Spinal cord (tissue), 10 donors: ENCODE results near the gene PNRC2. TPM values are rescaled to one million over a fixed set of nuclear protein-coding genes. Genes with fewer than 3 reads are reported as not detected.
A peak's percentile ranks its signal among the peaks of the same experiment; 100 is the strongest.

Experiments
- DNase-seq, 6 donors: peaks; one replicate each; pipeline versions ENCODE4 v3.0.0 to v3.0.0-alpha.2; 2013 to 2015; ENCODE audit warnings: low spot score in 6 of 6, low read depth in 4 of 6
- H3K27ac ChIP-seq: one replicate; pipeline ENCODE4 v1.5.1; 2013; ENCODE audit warnings: low read depth, low read length, control low read depth
- H3K27me3 ChIP-seq: one replicate; pipeline ENCODE4 v1.6.1; 2013; ENCODE audit warnings: low read length; ENCODE audit not compliant: control insufficient read depth, insufficient read depth
- H3K36me3 ChIP-seq: one replicate; pipeline ENCODE4 v1.6.1; 2013; ENCODE audit warnings: low read length; ENCODE audit not compliant: control insufficient read depth, insufficient read depth
- H3K4me1 ChIP-seq: one replicate; pipeline ENCODE4 v1.6.1; 2013; ENCODE audit warnings: low read length; ENCODE audit not compliant: control insufficient read depth, insufficient read depth
- H3K4me3 ChIP-seq: one replicate; pipeline ENCODE4 v1.5.1; 2013; ENCODE audit warnings: low read depth, low read length, control low read depth
- H3K9me3 ChIP-seq: one replicate; pipeline ENCODE4 v1.6.1; 2013; ENCODE audit warnings: low read length; ENCODE audit not compliant: control insufficient read depth, insufficient read depth
- WGBS: methylation state at CpG from one replicate; pipeline ENCODE4 v1.1.5; 2013; ENCODE audit warnings: missing lambda C conversion rate; ENCODE audit not compliant: insufficient coverage; 5-methylcytosine and 5-hydroxymethylcytosine counted together
- polyA plus RNA-seq, 2 donors: library from polyadenylated mRNA; unstranded; fragments of 120-200 nt; gene quantifications; one replicate each; pipeline ENCODE4 v1.2.1, GENCODE V29; 2013; ENCODE audit not compliant: insufficient read length in 2 of 2
- total RNA-seq, 2 donors: library from RNA; depleted of rRNA in 1 of 2; stranded (reverse); fragments of 120-200 nt in 1 of 2; fragments of >200 nt in 1 of 2; gene quantifications; one replicate each; pipeline versions ENCODE4 v1.2.3 to v1.2.4, GENCODE V29; 2013 to 2014
- donor health status: healthy.

PNRC2 gene
- total and polyA plus RNA-seq, 4 donors: 87.1 to 149 (median 103) TPM

- Histone ChIP-seq H3K9me3 (no peaks in the 10 kb centered on the region), H3K4me1 (peaks cover 3% of the 10 kb centered on the region), H3K27me3 (no peaks in the 10 kb centered on the region), H3K4me3 (no peak overlapping the region), H3K36me3 (no peaks in the 10 kb centered on the region), H3K27ac (no peak overlapping the region)
- no peak for DNase-seq
- WGBS: 84% methylated on average over 5 of the region's 8 CpGs
Observed at GRCh38 chr1:23922321-23922943, 37.2 kb upstream of the PNRC2 start.

DNA sequence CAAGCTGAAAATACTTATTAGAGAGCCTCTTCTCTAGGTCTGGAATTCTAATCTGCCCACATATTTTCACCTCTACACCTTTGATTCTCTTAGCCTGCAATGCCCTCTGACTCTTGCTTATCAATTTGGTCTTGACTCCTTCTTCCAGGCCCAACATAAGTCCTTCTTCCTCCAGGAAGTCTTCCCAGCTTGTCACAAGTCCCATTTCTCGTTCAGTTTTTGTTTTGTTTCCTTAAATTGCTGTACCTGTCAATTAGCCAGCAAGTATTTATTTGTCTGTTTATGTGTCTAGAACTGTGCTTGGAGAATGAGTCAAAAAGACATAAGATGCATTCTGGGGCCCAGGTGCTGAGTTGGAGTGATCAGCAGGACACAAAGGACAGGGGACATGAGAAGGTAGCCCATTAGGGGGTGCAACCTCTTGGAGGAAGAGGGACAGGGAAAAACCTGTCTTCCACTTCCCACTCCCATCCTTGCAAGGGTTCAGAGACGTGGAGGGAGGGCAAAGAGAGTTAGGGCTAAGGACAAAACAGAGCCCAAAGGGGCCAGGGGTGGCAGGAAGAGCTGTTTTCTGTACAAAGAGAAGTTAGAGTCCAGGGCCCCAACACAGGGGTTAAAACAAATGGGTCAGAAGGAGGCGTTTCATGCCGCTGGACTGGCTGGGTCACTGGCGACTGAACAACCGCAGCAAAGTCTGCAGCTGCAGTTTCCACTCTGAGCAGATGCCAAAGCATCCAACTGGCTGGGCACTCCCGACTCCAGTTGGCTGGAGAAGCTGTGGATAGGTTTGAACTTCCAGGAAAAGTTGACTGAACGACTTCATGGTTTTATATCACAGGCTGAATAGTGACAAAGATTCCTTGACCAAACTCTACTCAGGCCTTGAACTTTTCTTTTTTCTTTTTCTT lies 35.8 kb upstream of the PNRC2 start:
- Histone ChIP-seq H3K4me1 (peaks cover 3% of the 10 kb centered on the region), H3K36me3 (no peaks in the 10 kb centered on the region), H3K27ac (no peak overlapping the region), H3K9me3 (no peaks in the 10 kb centered on the region), H3K27me3 (no peaks in the 10 kb centered on the region), H3K4me3 (no peak overlapping the region)
- 66% methylated on average over 6 of the region's 8 CpGs for WGBS
- no peak for DNase-seq

- Histone ChIP-seq H3K4me3 (no peak overlapping the region), H3K27ac (no peak overlapping the region), H3K9me3 (no peaks in the 10 kb centered on the region), H3K4me1 (peaks cover 3% of the 10 kb centered on the region), H3K27me3 (no peaks in the 10 kb centered on the region), H3K36me3 (no peaks in the 10 kb centered on the region)
- 97% methylated on average over 8 of the region's 11 CpGs for WGBS
- no peak for DNase-seq
Observed at GRCh38 chr1:23924601-23925000, 35.0 kb upstream of the PNRC2 start.

DNA sequence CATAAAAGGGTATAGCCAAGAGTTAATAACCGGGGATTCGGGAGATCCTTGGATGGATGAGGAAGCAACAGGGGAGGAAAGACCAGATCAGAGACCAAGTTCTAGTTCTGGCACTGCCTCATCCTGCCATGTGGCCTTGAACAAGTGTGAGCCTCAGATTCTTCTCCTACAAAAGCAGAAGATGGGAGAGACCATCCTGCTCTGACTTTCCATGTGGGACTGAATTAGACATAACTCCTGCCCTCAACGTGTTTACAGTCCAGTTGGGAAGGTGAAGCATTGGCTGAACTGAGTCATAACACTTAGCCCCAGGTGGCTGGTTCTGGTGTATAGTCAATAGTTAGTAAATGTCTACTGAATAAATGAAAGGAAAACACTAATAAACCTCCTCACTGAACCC lies 34.3 kb upstream of the PNRC2 start:
- no peak for DNase-seq
- 93% methylated on average over 2 of the region's 3 CpGs for WGBS
- Histone ChIP-seq H3K36me3 (no peaks in the 10 kb centered on the region), H3K4me1 (no peaks in the 10 kb centered on the region), H3K9me3 (no peaks in the 10 kb centered on the region), H3K27ac (no peak overlapping the region), H3K27me3 (no peaks in the 10 kb centered on the region), H3K4me3 (no peak overlapping the region)

DNA sequence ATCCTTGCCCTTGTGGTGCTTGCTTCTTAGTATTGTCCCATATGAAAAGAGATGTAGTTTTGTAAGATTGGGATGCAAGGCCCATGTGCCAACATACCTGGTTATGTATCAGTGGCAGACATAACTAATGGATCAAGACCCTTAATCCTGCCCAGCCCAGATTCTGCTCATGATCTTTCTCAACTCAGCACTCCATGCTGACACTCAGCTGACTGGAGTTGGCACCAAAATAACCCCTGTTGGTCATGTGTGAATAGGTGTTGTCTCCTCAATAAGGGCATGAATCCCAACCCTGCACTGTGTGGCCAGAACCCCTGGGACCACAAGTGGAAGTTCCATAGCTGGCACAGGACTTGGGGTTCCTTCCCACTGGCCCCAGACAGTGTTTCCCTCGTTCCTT lies 32.5 kb upstream of the PNRC2 start:
- no peaks in the 10 kb centered on the region for H3K4me1 ChIP-seq
- no peaks in the 10 kb centered on the region for H3K9me3 ChIP-seq
- H3K4me3 ChIP-seq: no peak overlapping the region
- no peaks in the 10 kb centered on the region for H3K36me3 ChIP-seq
- WGBS: 100% methylated on average over 1 of the region's 1 CpG
- DNase-seq: no peak
- no peaks in the 10 kb centered on the region for H3K27me3 ChIP-seq
- no peak overlapping the region for H3K27ac ChIP-seq

DNA sequence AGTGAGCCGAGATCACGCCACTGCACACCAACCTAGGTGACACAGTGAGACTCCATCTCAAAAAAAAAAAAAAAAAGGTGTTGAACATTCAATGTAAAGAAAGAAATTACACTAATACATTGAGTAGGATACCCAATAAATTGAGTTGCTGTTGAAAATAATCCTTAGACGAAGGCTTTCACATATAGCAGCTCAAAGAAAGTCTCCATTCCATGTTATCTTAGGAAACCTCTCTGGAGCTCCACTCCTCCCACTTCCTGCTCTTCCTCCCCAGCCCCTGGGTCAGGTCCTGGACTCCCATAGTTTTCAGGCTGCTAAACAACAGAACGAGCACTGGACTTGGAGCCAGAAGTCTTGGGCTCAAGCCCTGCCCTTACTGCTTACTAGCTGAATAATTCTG lies 30.8 kb upstream of the PNRC2 start:
- H3K36me3 ChIP-seq: no peaks in the 10 kb centered on the region
- no peak overlapping the region for H3K27ac ChIP-seq
- H3K4me1 ChIP-seq: no peaks in the 10 kb centered on the region
- no peak overlapping the region for H3K4me3 ChIP-seq
- WGBS: 68% methylated on average over 2 of the region's 4 CpGs
- no peaks in the 10 kb centered on the region for H3K27me3 ChIP-seq
- no peak for DNase-seq
- no peaks in the 10 kb centered on the region for H3K9me3 ChIP-seq

DNA sequence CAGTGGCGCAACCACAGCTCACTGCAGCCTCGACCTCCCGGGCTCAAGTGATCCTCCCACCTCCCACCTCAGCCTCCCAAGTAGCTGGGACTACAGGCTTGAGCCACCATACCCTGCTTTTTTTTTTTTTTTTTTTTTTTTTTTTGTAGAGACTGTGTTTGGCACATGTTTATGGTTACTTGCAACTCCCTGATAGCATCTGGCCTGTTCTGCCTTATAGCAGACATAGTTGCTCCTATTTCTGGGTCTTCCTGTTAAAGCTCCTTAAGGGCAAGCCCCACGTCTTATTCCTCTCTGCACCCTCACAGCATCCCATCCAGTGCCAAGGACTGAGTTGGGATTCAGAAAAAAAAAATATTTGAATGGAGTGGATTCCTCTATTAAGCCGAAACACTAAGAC lies 29.4 kb upstream of the PNRC2 start:
- DNase-seq: no peak
- H3K9me3 ChIP-seq: no peaks in the 10 kb centered on the region
- H3K36me3 ChIP-seq: no peaks in the 10 kb centered on the region
- H3K4me1 ChIP-seq: no peaks in the 10 kb centered on the region
- no peak overlapping the region for H3K27ac ChIP-seq
- WGBS: 100% methylated on average over 1 of the region's 5 CpGs
- H3K27me3 ChIP-seq: no peaks in the 10 kb centered on the region
- no peak overlapping the region for H3K4me3 ChIP-seq

- no peak overlapping the region for H3K27ac ChIP-seq
- WGBS: 91% methylated on average over 6 of the region's 11 CpGs
Observed at GRCh38 chr1:23930861-23931490, 28.7 kb upstream of the PNRC2 start.

DNA sequence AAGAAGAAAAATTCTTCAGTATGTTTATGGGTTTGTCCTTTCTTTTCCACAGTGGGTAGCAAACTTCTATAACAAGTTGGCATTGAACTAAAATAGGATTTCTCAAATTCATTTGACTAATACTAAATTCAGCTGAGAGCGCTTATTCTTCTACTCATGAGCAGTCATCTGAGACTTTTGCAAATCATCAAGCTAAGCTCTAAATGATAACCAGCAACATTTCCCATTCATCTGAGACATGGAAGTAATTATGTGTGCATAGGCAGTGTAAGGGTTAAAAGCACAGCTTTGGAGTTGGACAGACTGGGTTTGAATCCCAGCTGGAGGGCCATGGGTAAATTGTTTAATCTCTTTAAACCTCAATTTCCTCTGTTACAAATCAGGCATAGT lies 28.1 kb upstream of the PNRC2 start:
- no CpG with 5 or more reads among the region's 1 CpG for WGBS
- Histone ChIP-seq H3K27ac (no peak overlapping the region), H3K9me3 (no peaks in the 10 kb centered on the region), H3K36me3 (no peaks in the 10 kb centered on the region), H3K4me3 (no peak overlapping the region), H3K27me3 (no peaks in the 10 kb centered on the region), H3K4me1 (no peaks in the 10 kb centered on the region)
- peak in 1 of 6 donors; percentile 5 for DNase-seq

More at GRCh38 chr1:23930861-23931490, 28.7 kb upstream of the PNRC2 start:
- DNase-seq: no peak
- H3K36me3 ChIP-seq: no peaks in the 10 kb centered on the region
- no peaks in the 10 kb centered on the region for H3K9me3 ChIP-seq
- no peaks in the 10 kb centered on the region for H3K4me1 ChIP-seq
- no peaks in the 10 kb centered on the region for H3K27me3 ChIP-seq
- H3K4me3 ChIP-seq: no peak overlapping the region
